DOHH2 (cell line): ENCODE measurements around the gene ARHGAP19.

Experiments used
- EZH2phosphoT487 ChIP-seq: fragments of 200-600 bp; sonication (generic); IDR thresholded peaks from 2 replicates; pipeline ENCODE4 v1.6.1; 2017; ENCODE audit warnings: borderline replicate concordance, mild to moderate bottlenecking, antibody characterized with exemption, low read length, moderate library complexity, mixed read lengths
- TF ChIP-seq, protein P1 (sequence below): fragments of 200-600 bp; sonication (generic); IDR thresholded peaks from one replicate; pipeline ENCODE4 v1.5.1; 2014; ENCODE audit warnings: antibody characterized with exemption, mild to moderate bottlenecking, low read depth, low read length; ENCODE audit not compliant: poor library complexity, severe bottlenecking

DNA sequence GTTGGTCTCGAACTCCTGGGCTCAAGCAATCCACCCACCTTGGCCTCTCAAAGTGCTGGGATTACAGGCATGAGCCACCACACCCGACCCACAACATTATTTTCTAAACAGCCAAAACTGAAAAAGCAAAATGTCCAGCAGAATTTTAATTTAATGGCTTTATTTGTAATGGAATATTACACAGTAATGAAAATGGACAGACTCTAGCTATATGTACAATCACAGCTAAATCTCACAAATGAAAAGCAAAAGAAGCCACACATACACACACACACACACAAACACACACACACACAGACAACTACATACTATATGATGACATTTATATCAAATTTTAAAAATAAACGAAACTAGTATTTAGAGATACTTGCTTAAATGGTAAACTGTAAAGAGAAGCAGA lies 18.7 kb downstream of the ARHGAP19 start:
- no peak for TF ChIP-seq EZH2phosphoT487
- TF ChIP-seq, protein P1, sequence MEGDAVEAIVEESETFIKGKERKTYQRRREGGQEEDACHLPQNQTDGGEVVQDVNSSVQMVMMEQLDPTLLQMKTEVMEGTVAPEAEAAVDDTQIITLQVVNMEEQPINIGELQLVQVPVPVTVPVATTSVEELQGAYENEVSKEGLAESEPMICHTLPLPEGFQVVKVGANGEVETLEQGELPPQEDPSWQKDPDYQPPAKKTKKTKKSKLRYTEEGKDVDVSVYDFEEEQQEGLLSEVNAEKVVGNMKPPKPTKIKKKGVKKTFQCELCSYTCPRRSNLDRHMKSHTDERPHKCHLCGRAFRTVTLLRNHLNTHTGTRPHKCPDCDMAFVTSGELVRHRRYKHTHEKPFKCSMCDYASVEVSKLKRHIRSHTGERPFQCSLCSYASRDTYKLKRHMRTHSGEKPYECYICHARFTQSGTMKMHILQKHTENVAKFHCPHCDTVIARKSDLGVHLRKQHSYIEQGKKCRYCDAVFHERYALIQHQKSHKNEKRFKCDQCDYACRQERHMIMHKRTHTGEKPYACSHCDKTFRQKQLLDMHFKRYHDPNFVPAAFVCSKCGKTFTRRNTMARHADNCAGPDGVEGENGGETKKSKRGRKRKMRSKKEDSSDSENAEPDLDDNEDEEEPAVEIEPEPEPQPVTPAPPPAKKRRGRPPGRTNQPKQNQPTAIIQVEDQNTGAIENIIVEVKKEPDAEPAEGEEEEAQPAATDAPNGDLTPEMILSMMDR, result no peak
